Measurements from ENCODE around the gene NPSR1.

GRCh38 chr7:34720289-34720688 is 62.3 kb downstream of the NPSR1 start:
- TF ChIP-seq, protein P1, sequence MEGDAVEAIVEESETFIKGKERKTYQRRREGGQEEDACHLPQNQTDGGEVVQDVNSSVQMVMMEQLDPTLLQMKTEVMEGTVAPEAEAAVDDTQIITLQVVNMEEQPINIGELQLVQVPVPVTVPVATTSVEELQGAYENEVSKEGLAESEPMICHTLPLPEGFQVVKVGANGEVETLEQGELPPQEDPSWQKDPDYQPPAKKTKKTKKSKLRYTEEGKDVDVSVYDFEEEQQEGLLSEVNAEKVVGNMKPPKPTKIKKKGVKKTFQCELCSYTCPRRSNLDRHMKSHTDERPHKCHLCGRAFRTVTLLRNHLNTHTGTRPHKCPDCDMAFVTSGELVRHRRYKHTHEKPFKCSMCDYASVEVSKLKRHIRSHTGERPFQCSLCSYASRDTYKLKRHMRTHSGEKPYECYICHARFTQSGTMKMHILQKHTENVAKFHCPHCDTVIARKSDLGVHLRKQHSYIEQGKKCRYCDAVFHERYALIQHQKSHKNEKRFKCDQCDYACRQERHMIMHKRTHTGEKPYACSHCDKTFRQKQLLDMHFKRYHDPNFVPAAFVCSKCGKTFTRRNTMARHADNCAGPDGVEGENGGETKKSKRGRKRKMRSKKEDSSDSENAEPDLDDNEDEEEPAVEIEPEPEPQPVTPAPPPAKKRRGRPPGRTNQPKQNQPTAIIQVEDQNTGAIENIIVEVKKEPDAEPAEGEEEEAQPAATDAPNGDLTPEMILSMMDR (IDR thresholded peaks at IDR 0.05), result no peak
- TF ChIP-seq POLR2AphosphoS5 (IDR thresholded peaks at IDR 0.05) (no peak), POLR2A (IDR thresholded peaks at IDR 0.05) (no peak), EP300 (IDR thresholded peaks at IDR 0.05) (no peak)
